K562 (cell line): ENCODE measurements around the gene ANXA4.

ENCODE experiments used
- ADNP ChIP-seq: fragments of 200-800 bp; sonication (Bioruptor generic); IDR thresholded peaks from 2 replicates; pipeline ENCODE4 v1.6.1; 2016; ENCODE audit warnings: missing genetic modification characterization, missing compliant biosample characterization
- EGR1 ChIP-seq: fragments of 450-650 bp; conservative IDR thresholded peaks from 2 replicates; pipeline ENCODE4 v1.6.1; 2017; ENCODE audit warnings: mild to moderate bottlenecking
- EP300 ChIP-seq: IDR thresholded peaks from 2 replicates; pipeline ENCODE4 v1.6.1; 2012; ENCODE audit warnings: low read length, improper control_type of control experiment
- FOXJ3 ChIP-seq: sonication (generic); formaldehyde crosslinking; IDR thresholded peaks from 2 replicates; pipeline ENCODE4 v1.4.0; 2020; ENCODE audit warnings: mild to moderate bottlenecking, missing genetic modification reagents
- ILF3 ChIP-seq: fragments of 450-650 bp; IDR thresholded peaks from 2 replicates; pipeline ENCODE4 v1.6.1; 2018; ENCODE audit warnings: antibody characterized with exemption, mild to moderate bottlenecking, moderate library complexity, borderline replicate concordance
- JUND ChIP-seq, 2 experiments: IDR thresholded peaks; 2 replicates in 1 of 2; 3 replicates in 1 of 2; pipeline ENCODE4 v1.6.1; 2011; ENCODE audit warnings: borderline replicate concordance in 2 of 2, low read depth in 2 of 2, low read length in 2 of 2, improper control_type of control experiment in 1 of 2, missing biosample characterization in 1 of 2, missing genetic modification characterization in 1 of 2, missing genetic modification reagents in 1 of 2
- MXI1 ChIP-seq: IDR thresholded peaks from 2 replicates; pipeline ENCODE4 v1.6.1; 2011; ENCODE audit warnings: low read depth, mild to moderate bottlenecking, improper control_type of control experiment, low read length
- POLR2A ChIP-seq: fragments of 450-650 bp; conservative IDR thresholded peaks from 2 replicates; pipeline ENCODE4 v1.6.1; 2016
- SMC3 ChIP-seq: conservative IDR thresholded peaks from 2 replicates; pipeline ENCODE4 v1.6.1; 2011; ENCODE audit warnings: low read depth, low read length, improper control_type of control experiment; ENCODE audit not compliant: insufficient read depth
- ZFP36 ChIP-seq: fragments of 150-350 bp; IDR thresholded peaks from 2 replicates; pipeline ENCODE4 v1.6.1; 2018; ENCODE audit warnings: low read length, low read depth; ENCODE audit not compliant: partially characterized antibody
- ZNF263 ChIP-seq: sonication (generic); formaldehyde crosslinking; IDR thresholded peaks from 2 replicates; pipeline ENCODE4 v1.8.0; 2022; ENCODE audit warnings: mild to moderate bottlenecking, missing genetic modification reagents, borderline replicate concordance
- ZNF780A ChIP-seq: fragments of 250-450 bp; sonication (Bioruptor Pico); IDR thresholded peaks from 2 replicates; pipeline ENCODE4 v1.5.0; 2021; ENCODE audit warnings: mild to moderate bottlenecking
- TF ChIP-seq, protein P1 (sequence below): fragments of 200-800 bp; sonication (Bioruptor generic); IDR thresholded peaks from 2 replicates; pipeline ENCODE4 v1.6.1; 2017; ENCODE audit warnings: missing genetic modification characterization, missing compliant biosample characterization
- TF ChIP-seq, protein P2 (sequence below), 3 experiments: IDR thresholded peaks in 2 of 3; conservative IDR thresholded peaks in 1 of 3; 2 replicates each; pipeline ENCODE4 v1.5.1; 2011 to 2012; ENCODE audit warnings: low read length in 3 of 3, mild to moderate bottlenecking in 3 of 3, control low read depth in 2 of 3, improper control_type of control experiment in 1 of 3, inconsistent platforms in 1 of 3, low read depth in 1 of 3, mixed read lengths in 1 of 3, moderate library complexity in 1 of 3; ENCODE audit not compliant: insufficient read depth in 2 of 3

DNA sequence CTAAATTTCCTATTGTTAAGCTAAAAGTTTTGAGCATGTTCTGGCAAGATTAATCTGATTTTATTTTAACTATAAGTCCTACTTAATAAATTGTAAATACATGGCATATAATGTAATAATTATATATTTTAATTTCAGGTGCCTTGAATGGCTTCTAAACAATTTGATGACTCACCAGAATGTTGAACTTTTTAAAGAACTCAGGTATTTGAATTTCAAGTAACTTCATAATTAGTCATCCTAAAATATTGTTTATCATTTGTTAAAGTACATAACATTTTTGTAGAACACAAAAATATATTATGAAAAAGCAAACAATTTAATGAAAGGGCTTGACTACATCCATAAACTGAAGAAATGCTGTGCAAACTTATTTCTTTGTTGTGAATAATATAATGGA lies 102.1 kb downstream of the ANXA4 start:
- TF ChIP-seq ILF3, result no peak
- no peak for TF ChIP-seq JUND (IDR thresholded peaks at IDR 0.05; ENCODE audit: borderline replicate concordance, low read depth, low read length)
- TF ChIP-seq JUND (tag; IDR thresholded peaks at IDR 0.05; ENCODE audit: borderline replicate concordance, low read depth, low read length), result no peak
- no peak for TF ChIP-seq ZFP36
- no peak for TF ChIP-seq EP300
- no peak for TF ChIP-seq MXI1
- no peak for TF ChIP-seq FOXJ3 (CRISPR knock-in tag)
- TF ChIP-seq, protein P1, sequence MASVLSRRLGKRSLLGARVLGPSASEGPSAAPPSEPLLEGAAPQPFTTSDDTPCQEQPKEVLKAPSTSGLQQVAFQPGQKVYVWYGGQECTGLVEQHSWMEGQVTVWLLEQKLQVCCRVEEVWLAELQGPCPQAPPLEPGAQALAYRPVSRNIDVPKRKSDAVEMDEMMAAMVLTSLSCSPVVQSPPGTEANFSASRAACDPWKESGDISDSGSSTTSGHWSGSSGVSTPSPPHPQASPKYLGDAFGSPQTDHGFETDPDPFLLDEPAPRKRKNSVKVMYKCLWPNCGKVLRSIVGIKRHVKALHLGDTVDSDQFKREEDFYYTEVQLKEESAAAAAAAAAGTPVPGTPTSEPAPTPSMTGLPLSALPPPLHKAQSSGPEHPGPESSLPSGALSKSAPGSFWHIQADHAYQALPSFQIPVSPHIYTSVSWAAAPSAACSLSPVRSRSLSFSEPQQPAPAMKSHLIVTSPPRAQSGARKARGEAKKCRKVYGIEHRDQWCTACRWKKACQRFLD (CRISPR knock-in tag), result no peak
- no peak for TF ChIP-seq ADNP (tag)
- TF ChIP-seq ZNF780A (CRISPR knock-in tag), result no peak
- no peak for TF ChIP-seq ZNF263 (CRISPR knock-in tag)
- TF ChIP-seq, protein P2, sequence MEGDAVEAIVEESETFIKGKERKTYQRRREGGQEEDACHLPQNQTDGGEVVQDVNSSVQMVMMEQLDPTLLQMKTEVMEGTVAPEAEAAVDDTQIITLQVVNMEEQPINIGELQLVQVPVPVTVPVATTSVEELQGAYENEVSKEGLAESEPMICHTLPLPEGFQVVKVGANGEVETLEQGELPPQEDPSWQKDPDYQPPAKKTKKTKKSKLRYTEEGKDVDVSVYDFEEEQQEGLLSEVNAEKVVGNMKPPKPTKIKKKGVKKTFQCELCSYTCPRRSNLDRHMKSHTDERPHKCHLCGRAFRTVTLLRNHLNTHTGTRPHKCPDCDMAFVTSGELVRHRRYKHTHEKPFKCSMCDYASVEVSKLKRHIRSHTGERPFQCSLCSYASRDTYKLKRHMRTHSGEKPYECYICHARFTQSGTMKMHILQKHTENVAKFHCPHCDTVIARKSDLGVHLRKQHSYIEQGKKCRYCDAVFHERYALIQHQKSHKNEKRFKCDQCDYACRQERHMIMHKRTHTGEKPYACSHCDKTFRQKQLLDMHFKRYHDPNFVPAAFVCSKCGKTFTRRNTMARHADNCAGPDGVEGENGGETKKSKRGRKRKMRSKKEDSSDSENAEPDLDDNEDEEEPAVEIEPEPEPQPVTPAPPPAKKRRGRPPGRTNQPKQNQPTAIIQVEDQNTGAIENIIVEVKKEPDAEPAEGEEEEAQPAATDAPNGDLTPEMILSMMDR (IDR thresholded peaks at IDR 0.05 in 2 of 3, conservative IDR thresholded peaks at IDR 0.05 in 1 of 3; ENCODE audit: insufficient read depth in 2 of 3, low read depth in 1 of 3, low read length in 3 of 3), result no peak
- TF ChIP-seq POLR2A, result no peak
- no peak for TF ChIP-seq SMC3
- no peak for TF ChIP-seq EGR1
